ENCODE results near the gene DMAC2L.

- TF ChIP-seq CTCF (IDR thresholded peaks at IDR 0.05; ENCODE audit: borderline replicate concordance, extremely low read depth, low read length, poor library complexity, severe bottlenecking): no peak
- TF ChIP-seq EZH2 (IDR thresholded peaks at IDR 0.05; ENCODE audit: borderline replicate concordance, low read depth, low read length, severe bottlenecking): no peak
Observed at GRCh38 chr14:50360093-50360492, 48.0 kb downstream of the DMAC2L start.

Measured in DND-41 (cell line).